IgD-negative memory B cell (primary cell): ENCODE results near the gene SHPK. TPM values are rescaled to one million over a fixed set of nuclear protein-coding genes. Genes with fewer than 3 reads are reported as not detected.
"Not testable (repeated sequence)": the region's sequence is repeated elsewhere in the genome, so short reads cannot be mapped to it uniquely, and the experiment has no call there.

Experiments used
- H3K27ac Mint-ChIP-seq, 3 donors: one replicate each; pipeline ENCODE4 v1.8.0; 2020 to 2022; ENCODE audit warnings: mild to moderate bottlenecking in 3 of 3, mixed read lengths in 3 of 3, moderate library complexity in 1 of 3
- H3K27me3 Mint-ChIP-seq: one replicate; pipeline ENCODE4 v1.8.0; 2021; ENCODE audit warnings: mixed read lengths
- H3K36me3 Mint-ChIP-seq: one replicate; pipeline ENCODE4 v1.8.0; 2020; ENCODE audit warnings: mild to moderate bottlenecking, mixed read lengths
- H3K4me1 Mint-ChIP-seq, 3 donors: one replicate each; pipeline ENCODE4 v1.8.0; 2020 to 2022; ENCODE audit warnings: mixed read lengths in 3 of 3, mild to moderate bottlenecking in 1 of 3
- H3K4me3 Mint-ChIP-seq, 4 donors: one replicate each; pipeline ENCODE4 v1.8.0; 2020 to 2022; ENCODE audit warnings: mild to moderate bottlenecking in 4 of 4, mixed read lengths in 4 of 4, moderate library complexity in 3 of 4
- H3K9me3 Mint-ChIP-seq, 3 donors: one replicate each; pipeline ENCODE4 v1.8.0; 2020 to 2021; ENCODE audit warnings: mixed read lengths in 3 of 3, mild to moderate bottlenecking in 1 of 3
- polyA plus RNA-seq: library from polyadenylated mRNA; unstranded; fragments of 300-500 nt; fragmentation: Illumina TruSeq; gene quantifications from one replicate; pipeline ENCODE4 v1.2.3, GENCODE V29; 2021

The SHPK gene
- polyA plus RNA-seq, 1 donor from 2014 or later = 7.0 TPM

GRCh38 chr17:3594976-3595375, 41.1 kb downstream of the SHPK start:
- Mint-ChIP-seq H3K36me3 (peaks cover 4% of the 10 kb centered on the region), H3K9me3 (no peaks in the 10 kb centered on the region), H3K4me1 (no peaks in the 10 kb centered on the region), H3K4me3 (no peak overlapping the region), H3K27ac (no peak overlapping the region), H3K27me3 (no peaks in the 10 kb centered on the region)

- H3K27ac Mint-ChIP-seq = no peak overlapping the region
- no peak overlapping the region for H3K4me3 Mint-ChIP-seq
- no peaks in the 10 kb centered on the region for H3K9me3 Mint-ChIP-seq
- H3K36me3 Mint-ChIP-seq = peaks cover 11% of the 10 kb centered on the region
- peaks cover 0 to 1% (median 0%) of the 10 kb centered on the region in 3 donors for H3K4me1 Mint-ChIP-seq
- H3K27me3 Mint-ChIP-seq = no peaks in the 10 kb centered on the region
Measured at GRCh38 chr17:3594051-3594800, 41.8 kb downstream of the SHPK start.

GRCh38 chr17:3593384-3593783, 42.7 kb downstream of the SHPK start:
- Mint-ChIP-seq H3K27ac (no peak overlapping the region), H3K4me1 (peaks cover 0 to 1% (median 0%) of the 10 kb centered on the region in 3 donors), H3K36me3 (peaks cover 11% of the 10 kb centered on the region), H3K27me3 (no peaks in the 10 kb centered on the region), H3K4me3 (no peak overlapping the region), H3K9me3 (no peaks in the 10 kb centered on the region)

- Mint-ChIP-seq H3K4me1 (peaks cover 0 to 1% (median 0%) of the 10 kb centered on the region in 3 donors), H3K27ac (no peak overlapping the region), H3K9me3 (no peaks in the 10 kb centered on the region), H3K36me3 (peaks cover 11% of the 10 kb centered on the region), H3K4me3 (no peak overlapping the region), H3K27me3 (no peaks in the 10 kb centered on the region)
Measured at GRCh38 chr17:3592216-3592860, 43.7 kb downstream of the SHPK start.

GRCh38 chr17:3590768-3591167, 45.3 kb downstream of the SHPK start:
- no peak overlapping the region for H3K4me3 Mint-ChIP-seq
- H3K9me3 Mint-ChIP-seq = no peaks in the 10 kb centered on the region
- peaks cover 0 to 1% (median 0%) of the 10 kb centered on the region in 3 donors for H3K4me1 Mint-ChIP-seq
- no peaks in the 10 kb centered on the region for H3K27me3 Mint-ChIP-seq
- H3K36me3 Mint-ChIP-seq = peaks cover 11% of the 10 kb centered on the region
- H3K27ac Mint-ChIP-seq = peak overlapping the region in 1 of 3 donors; percentile 63

- Mint-ChIP-seq H3K4me3 (no peak overlapping the region), H3K4me1 (peaks cover 0 to 1% (median 0%) of the 10 kb centered on the region in 3 donors), H3K9me3 (no peaks in the 10 kb centered on the region), H3K36me3 (peaks cover 11% of the 10 kb centered on the region), H3K27ac (no peak overlapping the region), H3K27me3 (no peaks in the 10 kb centered on the region)
Measured at GRCh38 chr17:3590231-3590630, 45.8 kb downstream of the SHPK start.

GRCh38 chr17:3589784-3590183, 46.3 kb downstream of the SHPK start:
- Mint-ChIP-seq H3K27me3 (no peaks in the 10 kb centered on the region), H3K27ac (peak overlapping the region in 1 of 3 donors; percentile 50), H3K9me3 (no peaks in the 10 kb centered on the region), H3K36me3 (peaks cover 11% of the 10 kb centered on the region), H3K4me1 (peaks cover 0 to 1% (median 0%) of the 10 kb centered on the region in 3 donors), H3K4me3 (no peak overlapping the region)

- H3K36me3 Mint-ChIP-seq = peaks cover 10% of the 10 kb centered on the region
- no peaks in the 10 kb centered on the region for H3K27me3 Mint-ChIP-seq
- H3K4me3 Mint-ChIP-seq = no peak overlapping the region
- H3K27ac Mint-ChIP-seq = peak overlapping the region in 1 of 3 donors; percentile 32
- H3K4me1 Mint-ChIP-seq = peaks cover 0 to 3% (median 0%) of the 10 kb centered on the region in 3 donors
- H3K9me3 Mint-ChIP-seq = no peaks in the 10 kb centered on the region
Measured at GRCh38 chr17:3585826-3586225, 50.2 kb downstream of the SHPK start.

GRCh38 chr17:3583456-3583855, 52.6 kb downstream of the SHPK start:
- H3K27me3 Mint-ChIP-seq = no peaks in the 10 kb centered on the region
- H3K27ac Mint-ChIP-seq = peak overlapping the region in 1 of 3 donors; percentile 80
- H3K36me3 Mint-ChIP-seq = peaks cover 6% of the 10 kb centered on the region
- peaks cover 0 to 2% (median 0%) of the 10 kb centered on the region in 3 donors for H3K4me1 Mint-ChIP-seq
- H3K4me3 Mint-ChIP-seq = no peak overlapping the region
- H3K9me3 Mint-ChIP-seq = no peaks in the 10 kb centered on the region

- peak overlapping the region in 1 of 3 donors; percentile 80 for H3K27ac Mint-ChIP-seq
- no peaks in the 10 kb centered on the region for H3K9me3 Mint-ChIP-seq
Measured at GRCh38 chr17:3582915-3583314, 53.1 kb downstream of the SHPK start.

GRCh38 chr17:3578667-3579066, 57.4 kb downstream of the SHPK start:
- H3K4me3 Mint-ChIP-seq = peak overlapping the region in 1 of 4 donors; percentile 31
- H3K9me3 Mint-ChIP-seq, H3K4me1 Mint-ChIP-seq, H3K36me3 Mint-ChIP-seq, H3K27me3 Mint-ChIP-seq, H3K27ac Mint-ChIP-seq: not testable (repeated sequence)

More at GRCh38 chr17:3582915-3583314, 53.1 kb downstream of the SHPK start:
- peaks cover 6% of the 10 kb centered on the region for H3K36me3 Mint-ChIP-seq
- no peaks in the 10 kb centered on the region for H3K27me3 Mint-ChIP-seq
- no peak overlapping the region for H3K4me3 Mint-ChIP-seq
- peaks cover 0 to 2% (median 0%) of the 10 kb centered on the region in 3 donors for H3K4me1 Mint-ChIP-seq

- Mint-ChIP-seq H3K27ac (peak overlapping the region in 1 of 3 donors; percentile 39), H3K9me3 (no peaks in the 10 kb centered on the region), H3K36me3 (peaks cover 9% of the 10 kb centered on the region), H3K4me1 (peaks cover 0 to 2% (median 0%) of the 10 kb centered on the region in 3 donors), H3K27me3 (no peaks in the 10 kb centered on the region), H3K4me3 (peak overlapping the region in 1 of 4 donors; percentile 21)
Measured at GRCh38 chr17:3576970-3577369, 59.1 kb downstream of the SHPK start.

- Mint-ChIP-seq H3K4me3 (no peak overlapping the region), H3K9me3 (no peaks in the 10 kb centered on the region), H3K27me3 (no peaks in the 10 kb centered on the region), H3K4me1 (peaks cover 0 to 2% (median 0%) of the 10 kb centered on the region in 3 donors), H3K27ac (no peak overlapping the region), H3K36me3 (peaks cover 8% of the 10 kb centered on the region)
Measured at GRCh38 chr17:3575511-3575910, 60.5 kb downstream of the SHPK start.

- H3K4me3 Mint-ChIP-seq = no peak overlapping the region
- H3K36me3 Mint-ChIP-seq = peaks cover 12% of the 10 kb centered on the region
- no peak overlapping the region for H3K27ac Mint-ChIP-seq
- no peaks in the 10 kb centered on the region for H3K9me3 Mint-ChIP-seq
- H3K4me1 Mint-ChIP-seq = peaks cover 0 to 2% (median 0%) of the 10 kb centered on the region in 3 donors
- H3K27me3 Mint-ChIP-seq = no peaks in the 10 kb centered on the region
Measured at GRCh38 chr17:3574231-3574630, 61.8 kb downstream of the SHPK start.

- Mint-ChIP-seq H3K4me3 (no peak overlapping the region), H3K9me3 (no peaks in the 10 kb centered on the region), H3K27ac (no peak overlapping the region), H3K36me3 (peaks cover 10% of the 10 kb centered on the region), H3K4me1 (peaks cover 0 to 2% (median 0%) of the 10 kb centered on the region in 3 donors), H3K27me3 (no peaks in the 10 kb centered on the region)
Measured at GRCh38 chr17:3573246-3574100, 62.6 kb downstream of the SHPK start.
